AG20443 (cell line): Measurements from ENCODE around the gene CD82.
"Not testable (repeated sequence)": the region's sequence is repeated elsewhere in the genome, so short reads cannot be mapped to it uniquely, and the experiment has no call there.

Experiments used
- DNase-seq: peaks from one replicate; pipeline ENCODE4 v3.0.0; 2012; ENCODE audit warnings: low spot score, mixed read lengths

The CD82 gene

DNA sequence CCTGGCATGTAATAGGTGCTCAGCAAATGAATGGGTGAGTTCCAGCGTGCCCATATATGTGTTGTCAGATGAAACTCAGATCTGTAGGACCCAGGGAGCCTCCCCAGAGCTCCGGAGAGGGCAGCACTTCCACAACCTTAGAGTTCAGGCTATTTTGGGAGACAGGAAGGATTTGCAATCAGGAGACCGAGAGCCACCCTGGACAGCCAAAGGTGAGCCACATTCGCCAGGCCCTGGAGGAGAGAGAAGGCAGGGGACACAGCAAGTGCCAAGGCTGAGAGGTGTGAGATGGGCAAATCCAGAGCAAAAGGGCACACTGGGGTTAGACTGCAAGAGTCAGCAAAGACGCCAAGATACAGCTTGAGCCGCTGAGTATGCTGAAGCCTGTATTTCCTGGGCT, 66.4 kb downstream of the CD82 start:
- peak; percentile 4 for DNase-seq

DNA sequence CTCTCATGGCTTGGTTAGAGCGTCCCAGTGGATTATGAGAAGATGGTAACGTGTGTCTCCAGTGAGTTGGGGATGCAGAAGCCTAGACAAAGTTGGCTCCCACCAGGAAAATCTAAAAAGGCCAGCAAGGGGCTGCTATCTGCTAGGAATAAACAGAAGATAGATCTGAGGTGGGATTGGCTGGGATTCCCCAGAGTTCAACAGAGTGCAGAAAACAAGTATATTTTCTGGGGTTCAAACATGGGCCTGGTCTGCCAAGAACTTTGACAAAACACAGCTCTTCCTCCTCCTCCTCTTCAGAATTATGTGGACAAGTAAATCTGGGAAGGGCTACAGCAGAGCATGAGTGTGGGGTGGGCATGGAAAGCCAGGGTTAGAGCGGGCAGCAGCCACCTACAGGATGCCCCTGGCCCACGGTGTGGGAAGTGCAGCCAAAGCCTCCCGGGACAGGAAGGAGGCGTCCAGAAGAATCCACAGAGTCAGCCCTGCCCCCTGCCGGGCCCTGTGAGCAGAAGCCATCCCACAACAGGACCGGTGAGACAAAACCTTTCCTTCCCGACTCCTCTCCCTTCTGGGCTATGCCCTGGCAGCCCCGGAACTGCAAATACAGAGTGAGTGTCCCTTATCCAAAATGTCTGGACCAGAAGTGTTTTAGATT, 67.1 kb downstream of the CD82 start:
- DNase-seq, result peak; percentile 60

DNA sequence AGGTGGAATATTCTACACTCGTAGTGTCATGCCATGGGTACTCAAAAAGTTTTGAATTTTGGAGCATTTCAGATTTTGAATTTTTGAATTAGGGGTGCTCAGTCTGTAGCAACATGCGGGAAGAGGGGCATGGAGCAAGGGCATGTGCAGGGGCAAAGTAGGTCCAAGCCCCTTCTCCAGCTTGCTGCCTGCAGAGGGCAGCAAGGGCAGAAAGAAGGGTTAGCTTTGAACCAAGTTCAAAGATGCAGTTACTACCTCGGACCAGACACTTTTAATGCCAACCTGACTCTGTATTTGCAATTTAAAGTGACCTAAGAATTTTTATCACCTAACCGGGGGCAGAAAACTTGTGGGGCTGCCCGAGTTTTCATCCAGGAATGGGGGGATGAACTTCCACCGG, 68.2 kb downstream of the CD82 start:
- peak; percentile 19 for DNase-seq

DNA sequence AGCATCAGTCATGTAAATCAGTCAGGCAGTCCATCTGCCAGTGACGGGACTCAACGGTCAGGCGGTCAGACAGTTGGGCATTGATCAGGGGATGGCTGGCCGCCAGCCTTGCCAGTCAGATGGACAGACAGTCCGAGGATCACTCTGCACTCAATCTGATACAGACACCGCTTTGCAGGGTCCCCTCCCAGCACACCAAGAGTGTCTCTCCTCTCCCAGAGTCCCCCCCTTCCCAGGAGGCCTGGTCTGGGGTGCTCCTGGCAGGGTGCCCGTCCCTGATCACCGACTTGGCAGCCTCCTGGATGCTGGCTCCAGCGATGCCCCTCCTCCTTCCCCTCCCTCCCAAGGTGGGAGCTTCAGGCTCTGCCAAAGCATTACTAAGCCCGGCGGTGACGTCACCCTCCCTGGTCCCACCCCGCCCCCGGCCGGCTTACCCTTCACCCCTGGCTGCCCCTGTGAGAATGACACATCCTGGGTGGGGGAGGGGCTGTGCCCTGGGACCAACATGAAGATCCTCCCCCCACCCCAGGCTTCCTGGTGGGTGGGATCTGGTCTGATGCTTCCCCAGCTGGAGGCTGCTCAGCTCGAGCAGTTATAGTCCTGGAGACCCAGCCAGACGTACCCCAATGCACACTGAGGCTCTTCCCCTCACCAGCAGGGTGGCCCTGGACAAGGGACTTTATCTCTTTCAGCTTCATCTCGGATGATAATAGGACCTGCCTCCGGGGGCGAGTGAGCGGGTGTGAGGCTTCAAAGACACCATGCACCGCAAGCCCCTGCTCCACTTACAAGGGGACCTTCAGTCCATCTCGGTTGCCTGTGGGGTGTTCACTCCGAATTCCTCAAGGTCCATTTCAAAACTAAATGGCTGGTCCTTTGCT, 69.2 kb downstream of the CD82 start:
- peak; percentile 68 for DNase-seq

DNA sequence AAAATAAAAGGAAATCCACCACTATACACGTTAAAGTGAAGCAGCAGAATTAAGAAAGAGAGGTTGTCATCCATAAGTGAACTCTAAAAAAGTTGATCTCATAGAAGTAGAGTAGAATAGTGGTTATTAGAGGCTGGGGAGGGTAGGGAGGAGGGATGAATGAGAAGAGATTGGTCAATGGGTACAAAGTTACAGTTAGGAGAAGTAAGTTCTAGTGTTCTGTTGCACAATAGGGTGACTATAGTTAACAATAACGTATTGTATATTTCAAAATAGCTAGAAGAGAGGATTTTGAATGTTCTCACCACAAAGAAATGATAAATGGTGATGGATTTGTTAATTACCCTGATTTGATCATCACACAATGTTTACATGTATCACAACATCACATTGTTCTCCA, 72.0 kb downstream of the CD82 start:
- DNase-seq, result no peak

DNA sequence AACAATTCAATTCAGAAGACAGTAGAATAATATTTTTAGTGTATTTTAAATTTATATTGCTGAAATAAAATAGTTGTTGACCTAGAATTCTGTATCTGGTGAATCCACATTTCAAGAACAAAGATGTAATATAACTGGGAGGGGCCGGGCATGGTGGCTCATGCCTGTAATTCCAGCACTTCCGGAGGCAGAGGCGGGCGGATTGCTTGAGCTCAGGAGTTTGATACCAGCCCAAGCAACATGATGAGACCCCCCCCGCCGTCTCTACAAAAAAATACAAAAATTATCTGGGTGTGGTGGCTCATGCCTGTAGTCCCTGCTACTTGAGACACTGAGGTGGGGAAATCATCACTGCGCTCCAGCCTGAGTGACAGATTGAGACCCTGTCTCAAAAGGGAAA, 72.6 kb downstream of the CD82 start:
- no peak for DNase-seq

DNA sequence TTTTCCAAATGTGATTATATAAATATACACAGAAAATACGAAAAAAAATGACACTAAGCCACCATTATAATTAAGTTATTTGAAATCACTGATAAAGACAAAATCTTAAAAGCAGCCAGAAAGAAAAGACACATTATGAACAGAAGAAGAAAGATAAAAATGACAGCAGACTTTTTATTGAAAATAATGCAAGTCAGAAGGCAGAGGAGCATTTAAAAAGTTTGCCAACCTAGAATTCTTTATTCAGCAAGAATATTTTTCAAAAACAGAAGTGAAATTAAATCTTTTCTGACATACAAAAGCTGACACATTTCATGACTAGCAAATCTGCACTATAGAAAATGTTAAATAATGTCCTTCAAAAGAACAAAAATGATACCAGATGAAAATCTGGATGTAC, 77.8 kb downstream of the CD82 start:
- DNase-seq, result no peak

DNA sequence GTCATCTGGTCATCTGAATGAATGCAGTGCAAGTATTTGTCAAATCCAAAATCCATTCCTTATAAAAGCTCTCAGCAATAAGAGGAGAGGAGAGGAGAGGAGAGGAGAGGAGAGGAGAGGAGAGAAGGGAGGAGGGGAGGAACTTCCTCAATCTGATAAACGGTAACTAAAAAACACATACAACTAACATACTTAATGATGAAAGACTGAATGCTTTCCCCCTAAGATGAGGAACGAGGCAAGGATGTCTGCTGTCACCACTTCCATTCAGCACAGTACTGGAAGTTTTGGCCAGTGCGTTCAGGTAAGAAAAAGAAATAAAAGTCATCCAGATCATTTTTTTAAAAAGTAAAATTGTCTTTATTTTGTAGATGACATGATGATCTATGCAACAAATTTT, 80.4 kb downstream of the CD82 start:
- no peak for DNase-seq

DNA sequence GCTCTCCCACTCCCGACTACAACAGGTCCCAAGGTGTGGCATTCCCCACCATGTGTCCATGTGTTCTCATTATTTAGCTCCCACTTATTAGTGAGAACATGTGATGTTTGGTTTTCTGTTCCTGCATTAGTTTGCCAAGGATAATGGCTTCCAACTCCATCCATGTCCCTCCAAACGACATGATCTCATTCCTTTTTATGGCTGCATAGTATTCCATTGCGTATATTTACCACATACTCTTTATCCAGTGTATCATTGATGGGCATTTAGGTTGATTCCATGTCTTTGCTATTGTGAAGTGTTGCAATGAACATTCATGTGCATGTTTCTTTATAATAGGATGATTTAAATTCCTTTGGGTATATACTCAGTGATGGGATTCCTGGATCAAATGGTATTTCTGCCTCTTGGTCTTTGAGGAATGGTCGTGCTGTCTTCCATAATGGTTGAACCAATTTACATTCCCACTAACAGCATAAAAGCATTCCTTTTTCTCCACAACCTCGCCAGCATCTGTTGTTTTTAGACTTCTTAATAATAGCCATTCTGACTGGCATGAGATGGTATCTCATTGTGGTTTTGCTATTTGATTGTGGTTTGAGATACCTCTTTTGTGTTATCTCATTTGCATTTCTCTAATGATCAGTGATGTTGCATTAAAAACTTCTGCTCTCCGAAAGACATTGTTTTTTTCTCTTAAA, 81.9 kb downstream of the CD82 start:
- not testable (repeated sequence) for DNase-seq

DNA sequence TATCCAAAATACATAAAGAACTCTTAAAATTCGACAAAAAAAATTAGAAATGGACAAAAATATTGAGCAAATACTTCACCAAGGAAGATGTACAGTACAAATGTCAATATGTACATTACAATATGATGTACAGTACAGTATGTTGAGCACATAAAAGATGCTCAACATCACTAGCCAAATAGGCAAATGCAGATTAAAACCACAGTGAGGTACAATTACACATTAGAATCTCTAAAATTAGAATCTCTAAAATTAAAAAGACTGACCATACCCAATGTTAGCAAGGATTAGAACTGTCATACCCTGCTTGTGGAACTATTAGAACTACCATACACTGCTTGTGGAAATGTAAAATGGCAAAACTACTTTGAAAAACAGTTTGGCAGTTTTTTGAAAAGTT, 82.6 kb downstream of the CD82 start:
- DNase-seq, result no peak

DNA sequence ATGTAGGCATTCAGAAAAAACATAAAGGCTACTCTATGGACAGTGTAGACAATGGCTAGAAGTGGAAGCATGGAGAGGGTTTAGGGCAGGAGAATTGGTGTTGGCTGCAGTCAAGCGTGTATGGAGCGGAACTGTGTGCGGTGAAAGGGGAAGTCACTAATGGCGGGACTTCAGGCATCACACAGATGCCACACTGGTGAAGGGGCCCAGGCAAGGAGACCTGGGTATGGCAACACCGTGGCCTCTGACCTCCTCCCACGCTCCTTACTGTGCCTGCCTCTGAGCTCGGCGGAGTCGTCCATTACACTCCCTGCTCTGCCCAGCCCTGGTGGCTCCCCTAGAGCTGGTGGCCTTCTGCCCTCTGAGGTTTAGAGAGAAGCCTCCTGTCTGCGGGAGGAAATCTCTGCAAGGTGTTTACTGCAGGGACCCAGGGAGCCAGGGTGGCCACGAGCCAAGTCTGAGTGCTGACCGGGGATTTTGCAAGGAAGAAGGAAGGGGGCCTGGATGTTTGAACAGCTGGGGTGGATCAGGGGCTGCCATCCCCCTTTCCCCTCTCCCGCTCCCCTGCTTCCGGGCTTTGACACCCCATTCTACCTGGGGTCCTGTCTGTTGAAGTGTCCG, 86.2 kb downstream of the CD82 start:
- no peak for DNase-seq

DNA sequence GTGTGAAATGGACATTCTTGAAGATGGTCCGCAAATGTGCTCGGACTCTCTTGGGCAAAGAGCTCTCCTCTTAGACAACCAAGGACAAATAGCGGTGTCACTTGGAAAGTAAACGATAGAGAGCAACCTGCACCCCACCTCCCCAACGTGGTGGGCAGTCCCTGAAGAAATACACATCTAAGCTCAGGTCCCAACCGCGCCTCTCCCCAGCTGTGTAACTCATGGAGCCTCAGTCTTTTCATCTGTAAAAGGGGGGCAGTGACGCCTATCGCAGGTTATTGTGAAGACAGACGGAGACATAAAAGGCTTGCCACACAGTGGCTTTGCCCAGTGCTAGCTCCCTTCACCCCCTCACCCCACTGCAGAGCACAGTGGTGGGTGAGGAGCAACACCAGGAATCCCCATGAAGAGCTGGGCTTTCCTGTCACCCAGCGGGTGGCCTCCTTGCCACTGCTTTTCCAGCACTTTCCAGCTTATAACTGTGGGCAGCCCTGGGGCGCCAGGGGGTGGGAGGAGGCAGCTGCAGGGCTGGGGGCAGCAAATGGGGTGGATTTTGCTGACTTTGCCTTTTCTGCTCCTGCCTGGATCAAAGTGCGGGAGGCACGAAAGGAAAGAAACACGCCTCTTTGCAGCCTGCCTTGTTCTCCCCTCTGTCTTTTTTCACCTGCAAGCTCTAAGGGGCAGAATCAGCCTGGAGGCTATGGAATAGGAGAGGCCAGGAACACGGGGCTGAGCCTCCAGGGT, 87.6 kb downstream of the CD82 start:
- no peak for DNase-seq

DNA sequence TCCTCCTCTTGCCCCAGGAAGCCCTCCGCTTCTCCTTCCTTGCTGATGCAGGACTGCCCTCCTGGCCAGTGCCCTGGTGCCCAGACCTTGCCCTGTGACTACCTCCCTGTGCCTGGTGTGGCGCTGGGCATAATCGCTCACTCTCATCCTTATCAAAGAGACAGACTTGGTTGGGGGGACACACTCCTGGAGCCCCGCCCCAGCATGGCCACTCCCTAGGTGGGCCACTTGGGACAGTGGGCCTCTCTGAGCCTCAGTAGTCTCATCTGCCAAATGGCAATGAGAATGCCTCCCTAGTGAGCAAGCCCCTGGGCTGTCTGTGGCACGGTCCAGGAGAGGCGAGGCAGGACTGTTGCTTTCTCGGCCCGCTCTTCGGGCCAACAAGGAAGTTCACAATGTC, 88.6 kb downstream of the CD82 start:
- DNase-seq, result no peak

DNA sequence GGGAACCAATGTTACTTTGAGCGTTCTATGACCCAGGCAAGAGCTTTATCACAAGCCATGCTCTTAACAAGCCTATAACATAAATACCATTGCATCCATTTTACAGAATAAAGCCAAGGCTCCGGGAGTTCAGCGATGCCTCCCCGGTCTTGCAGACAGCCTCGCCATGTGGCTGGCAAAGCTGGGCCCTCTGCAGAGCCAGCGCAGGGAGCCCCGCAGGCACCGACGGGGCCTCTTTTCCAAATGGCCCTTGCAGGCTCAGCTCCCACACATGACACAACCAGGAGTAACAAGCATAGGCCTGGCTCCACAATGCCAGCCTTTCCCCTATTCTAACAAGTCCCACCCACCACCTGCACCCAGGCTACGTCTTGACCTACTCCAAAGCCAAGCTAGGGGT, 89.1 kb downstream of the CD82 start:
- no peak for DNase-seq

DNA sequence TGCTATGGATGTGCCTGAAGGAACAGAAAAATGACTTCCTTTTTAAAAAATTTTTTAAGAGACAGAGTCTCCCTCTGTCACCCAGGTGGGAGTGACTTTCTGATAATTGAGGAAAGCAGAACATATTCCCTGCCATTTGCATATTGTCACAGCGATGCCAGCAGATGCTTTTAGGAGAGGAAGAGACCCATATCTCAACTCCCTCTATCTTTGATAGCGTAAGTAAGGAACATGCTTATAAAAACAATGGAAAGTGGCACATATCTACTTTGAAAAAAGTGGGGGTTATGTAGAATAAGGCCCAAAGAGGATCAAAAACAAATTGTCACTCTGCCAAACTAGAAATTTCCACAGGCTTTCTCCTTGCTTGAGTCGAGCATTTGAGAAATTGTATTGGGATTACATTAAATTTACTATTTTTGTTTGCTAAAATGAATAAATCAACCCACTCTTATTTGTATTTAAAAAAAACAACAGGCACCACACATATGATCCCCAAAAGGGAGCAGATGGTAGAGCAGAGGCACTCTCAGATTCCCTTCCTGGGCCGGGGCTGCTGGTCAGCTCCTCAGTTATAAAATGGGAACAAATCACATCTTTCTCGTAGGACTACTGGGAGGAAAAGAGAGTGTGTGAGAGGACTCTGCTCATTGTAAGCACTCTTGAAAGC, 92.5 kb downstream of the CD82 start:
- DNase-seq, result no peak

DNA sequence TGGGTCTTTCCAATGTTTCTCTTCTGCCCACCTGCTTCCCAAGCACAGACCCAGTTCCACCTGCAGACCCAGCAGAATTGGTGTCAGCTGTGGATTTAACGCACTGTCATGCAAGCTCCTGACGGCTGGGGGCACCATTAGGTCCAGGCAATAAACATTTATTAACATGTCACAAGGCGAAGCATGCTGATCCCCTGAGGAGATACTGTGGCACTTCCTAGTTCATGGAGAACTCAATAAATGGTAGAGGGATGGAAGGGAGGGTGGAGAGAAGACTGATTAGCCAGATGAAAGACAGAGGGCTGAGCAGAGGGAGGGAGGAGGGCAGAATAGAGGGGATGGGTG, 93.0 kb downstream of the CD82 start:
- DNase-seq, result peak; percentile 38

DNA sequence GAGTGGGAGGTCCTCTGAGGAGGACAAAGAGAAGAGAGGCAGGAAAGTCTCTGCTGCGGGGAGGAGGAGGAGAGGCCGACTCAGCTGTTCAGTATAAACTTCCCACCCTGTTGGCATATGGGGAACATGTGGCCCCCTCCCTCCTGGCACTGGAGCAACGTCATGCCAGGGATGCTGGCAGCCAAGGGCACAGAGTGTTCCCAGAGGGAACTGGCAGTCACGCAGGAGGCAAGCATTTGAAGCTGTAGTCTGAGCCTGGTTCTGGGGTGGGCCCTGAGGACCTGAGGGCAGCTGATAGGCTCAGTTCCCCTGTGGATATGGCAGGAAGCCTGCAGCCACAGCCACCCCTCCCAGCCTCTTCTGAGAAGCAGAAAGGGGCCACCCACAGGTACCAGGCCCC, 94.2 kb downstream of the CD82 start:
- DNase-seq, result no peak

DNA sequence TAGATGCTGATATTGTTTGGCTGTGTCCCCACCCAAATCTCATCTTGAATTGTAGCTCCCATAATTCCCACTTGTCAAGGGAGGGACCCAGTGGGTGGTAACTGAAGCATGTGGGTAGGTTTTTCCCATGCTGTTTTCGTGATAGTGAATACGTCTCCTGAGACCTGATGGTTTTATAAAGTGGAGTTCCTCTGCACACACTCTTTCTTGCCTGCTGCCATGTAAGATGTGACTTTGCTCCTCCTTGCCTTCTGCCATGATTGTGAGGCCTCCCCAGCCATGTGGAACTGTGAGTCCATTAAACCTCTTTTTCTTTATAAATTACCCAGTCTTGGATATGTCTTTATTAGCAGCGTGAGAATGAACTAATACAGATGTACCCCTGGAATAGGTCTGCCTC, 95.1 kb downstream of the CD82 start:
- DNase-seq, result not testable (repeated sequence)

DNA sequence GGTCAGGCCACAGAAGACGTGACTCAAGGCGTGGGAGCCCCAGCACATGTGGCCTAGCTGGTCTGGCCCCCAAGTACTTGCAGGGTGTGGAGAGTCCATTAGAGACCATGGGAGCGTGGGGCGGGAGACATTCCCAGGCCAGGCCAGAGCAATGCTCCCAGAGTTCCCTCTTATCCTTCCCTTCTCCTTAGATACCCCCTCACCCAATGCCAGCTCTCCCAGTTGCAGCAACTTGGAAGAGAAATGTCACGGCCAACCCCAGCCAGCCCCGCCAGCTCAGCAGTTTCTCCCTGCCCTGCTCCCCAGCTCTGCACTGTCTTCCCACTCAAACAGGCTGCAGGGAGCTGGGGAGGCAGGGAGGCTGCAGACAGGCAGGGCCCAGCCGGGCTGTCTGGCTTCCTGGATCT, 95.9 kb downstream of the CD82 start:
- no peak for DNase-seq
